Fibroblast of skin of abdomen (primary cell): ENCODE measurements around the gene ANO10.
"Not testable (repeated sequence)": the region's sequence is repeated elsewhere in the genome, so short reads cannot be mapped to it uniquely, and the experiment has no call there.

Experiments
- DNase-seq: peaks from one replicate; pipeline ENCODE4 v3.0.0-alpha.2; 2013

The ANO10 gene

DNA sequence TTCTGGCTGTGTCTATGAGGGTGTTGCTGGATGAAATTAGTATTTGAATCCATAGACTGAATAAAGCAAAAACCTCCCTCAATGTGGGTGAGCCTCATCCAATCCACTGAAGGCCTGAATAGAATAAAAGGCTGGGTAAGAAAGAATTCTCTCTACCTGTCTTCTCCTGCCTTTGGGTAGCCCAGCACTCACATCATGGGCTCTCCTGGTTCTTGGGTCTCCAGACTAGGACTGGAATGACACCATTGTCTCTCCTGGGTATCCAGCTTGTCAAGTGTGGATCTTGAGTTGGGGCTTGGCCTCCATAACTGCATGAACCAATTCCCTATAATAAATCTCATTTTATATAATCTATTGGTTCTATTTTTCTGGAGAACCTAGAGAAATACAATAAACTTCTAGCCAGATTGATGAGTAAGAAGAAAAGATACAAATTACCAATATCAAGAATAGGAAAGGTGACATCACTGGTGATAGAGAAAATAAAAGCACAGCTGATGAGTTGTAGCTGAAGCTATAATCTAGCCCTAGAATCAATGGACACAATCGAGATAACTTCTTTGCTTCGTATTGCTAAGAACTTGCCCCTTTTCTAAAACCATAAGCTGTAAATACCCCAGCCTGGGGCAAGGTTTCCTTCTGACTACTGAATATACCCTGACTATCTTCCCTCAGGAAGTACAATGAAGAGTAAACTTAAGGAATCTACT lies 106.4 kb downstream of the ANO10 start:
- no peak for DNase-seq

DNA sequence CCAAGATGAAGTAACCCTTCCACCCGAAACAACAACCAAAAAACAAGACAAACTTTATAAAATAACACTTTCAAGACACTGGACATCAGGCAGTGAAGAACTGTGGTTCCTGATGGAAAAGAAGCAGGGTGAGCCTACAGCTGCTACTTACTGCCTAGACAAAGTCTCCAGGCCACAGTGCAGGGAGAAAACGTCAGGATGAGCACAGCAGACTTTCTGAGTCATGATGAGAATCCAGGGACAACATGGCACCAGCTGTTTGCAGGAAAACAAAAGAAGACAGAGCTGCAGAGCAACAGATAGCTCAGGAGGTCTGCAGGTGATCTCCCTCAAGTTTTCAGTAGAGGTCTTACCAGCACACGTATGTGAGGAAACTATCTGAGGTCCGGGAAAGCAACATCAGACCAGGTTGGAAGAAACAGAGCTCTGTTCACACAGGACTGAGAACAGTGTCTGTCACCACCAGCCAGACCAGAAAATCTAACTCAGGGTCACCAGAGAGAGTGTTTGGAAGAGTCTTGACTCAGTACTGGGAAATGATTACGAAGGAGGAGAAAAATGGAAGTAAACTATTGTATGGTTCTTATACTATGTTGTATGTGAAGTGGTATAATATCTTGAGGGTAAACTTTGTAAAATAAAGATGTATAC lies 108.9 kb downstream of the ANO10 start:
- peak; percentile 20 for DNase-seq

- DNase-seq: no peak
These were observed 115.2 kb downstream of the ANO10 start for GRCh38 chr3:43506644-43507043.

- DNase-seq: peak; percentile 83
These were observed 116.5 kb downstream of the ANO10 start for GRCh38 chr3:43505351-43505750.

GRCh38 chr3:43503067-43503728 lies 118.6 kb downstream of the ANO10 start:
- DNase-seq: peak; percentile 30

- DNase-seq: no peak
These were observed 122.6 kb downstream of the ANO10 start for GRCh38 chr3:43499256-43499655.

- DNase-seq: peak; percentile 76
These were observed 123.9 kb downstream of the ANO10 start for GRCh38 chr3:43497905-43498365.

DNA sequence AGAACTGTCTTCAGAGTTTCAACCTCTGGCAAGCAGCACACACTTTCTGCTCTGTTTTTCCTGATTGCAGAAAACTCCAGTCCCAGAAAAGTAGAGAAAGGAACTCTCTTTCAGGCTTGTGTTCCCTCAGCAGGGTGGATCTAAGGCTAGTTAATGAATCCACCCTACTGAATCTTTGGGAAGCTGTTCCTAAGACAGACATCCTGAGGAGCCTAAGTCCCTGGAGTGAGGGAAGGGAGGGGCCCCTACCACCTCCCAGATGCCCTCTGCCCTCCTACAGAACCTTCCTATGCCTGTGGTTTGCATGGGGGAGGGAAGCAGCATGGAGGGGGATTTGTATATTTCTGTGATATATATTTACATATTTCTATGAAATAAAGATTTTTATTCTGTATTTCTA lies 124.4 kb downstream of the ANO10 start:
- DNase-seq: peak; percentile 20

DNA sequence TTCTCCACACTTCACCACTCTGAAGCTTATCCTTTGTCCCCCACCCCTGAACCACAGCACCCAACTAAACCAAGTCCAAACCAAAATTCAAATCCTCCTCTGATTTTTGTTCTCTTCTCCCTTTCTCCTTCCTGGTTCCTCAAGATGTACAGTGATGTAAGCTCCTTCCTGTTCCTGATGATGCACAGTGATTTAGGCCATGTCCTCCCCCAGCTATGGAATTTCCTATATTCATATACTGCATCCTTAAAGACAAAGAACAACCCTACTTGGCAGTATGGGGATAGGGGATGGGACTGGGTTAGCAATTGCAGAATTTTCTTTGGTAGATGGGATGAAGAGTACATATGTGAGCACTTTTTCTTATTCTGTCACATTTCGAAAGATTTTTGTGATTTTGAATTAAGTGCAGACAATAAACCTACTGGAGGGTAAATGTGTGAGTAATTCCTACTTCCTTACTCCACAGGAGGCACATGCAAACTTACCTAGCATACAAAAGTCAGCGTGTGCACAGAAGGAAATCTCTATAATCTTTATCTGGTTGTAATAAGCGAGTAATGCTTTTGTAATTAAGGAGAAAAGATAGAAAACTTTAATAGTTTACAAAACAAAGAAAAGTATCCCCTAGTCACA lies 125.0 kb downstream of the ANO10 start:
- peak; percentile 61 for DNase-seq

DNA sequence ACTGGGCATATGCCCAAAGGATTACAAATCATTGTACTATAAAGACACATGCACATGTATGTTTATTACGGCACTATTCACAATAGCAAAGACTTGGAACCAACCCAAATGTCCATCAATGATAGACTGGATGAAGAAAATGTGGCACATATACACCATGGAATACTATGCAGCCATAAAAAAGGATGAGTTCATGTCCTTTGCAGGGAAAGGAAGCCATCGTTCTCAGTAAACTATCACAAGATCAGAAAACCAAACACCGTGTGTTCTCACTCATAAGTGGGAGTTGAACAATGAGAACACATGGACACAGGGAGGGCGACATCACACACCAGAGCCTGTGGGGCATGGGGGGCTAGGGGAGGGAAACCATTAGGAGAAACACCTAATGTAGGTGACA lies 128.9 kb downstream of the ANO10 start:
- DNase-seq: not testable (repeated sequence)

DNA sequence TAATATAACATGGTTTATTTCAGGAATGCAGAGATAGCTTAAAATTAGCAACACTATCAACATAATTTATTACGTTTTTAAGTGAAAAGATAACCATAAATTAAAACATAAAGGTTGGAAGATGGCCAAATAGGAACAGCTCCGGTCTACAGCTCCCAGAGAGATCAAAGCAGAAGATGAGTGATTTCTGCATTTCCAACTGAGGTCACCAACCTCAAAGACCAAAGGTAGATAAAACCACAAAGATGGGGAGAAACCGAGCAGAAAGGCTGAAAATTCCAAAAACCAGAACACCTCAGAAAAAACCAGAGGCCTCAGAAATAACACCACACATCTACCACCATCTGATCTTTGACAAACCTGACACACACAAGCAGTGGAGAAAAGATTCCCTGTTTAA lies 130.0 kb downstream of the ANO10 start:
- not testable (repeated sequence) for DNase-seq

GRCh38 chr3:43490640-43491185 lies 131.1 kb downstream of the ANO10 start:
- DNase-seq: no peak

DNA sequence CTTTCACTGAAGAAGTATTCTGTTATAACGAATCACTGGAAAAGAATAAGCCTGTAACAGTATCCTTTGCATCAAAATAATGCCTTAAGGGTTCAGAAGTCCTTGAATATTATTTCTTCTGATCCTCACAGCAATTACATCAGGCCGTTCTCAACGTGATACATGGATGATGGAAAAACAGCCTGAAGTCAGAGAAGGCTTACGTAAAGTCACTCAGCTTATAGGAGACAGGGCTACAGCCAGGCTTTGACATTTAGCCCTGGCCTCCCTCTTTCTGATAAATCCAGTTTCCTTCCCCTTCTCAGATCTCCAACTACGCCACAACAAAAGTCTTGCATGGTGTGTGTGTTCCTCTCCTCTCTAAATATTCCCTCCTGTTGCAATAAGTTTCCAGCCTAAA lies 131.9 kb downstream of the ANO10 start:
- no peak for DNase-seq

DNA sequence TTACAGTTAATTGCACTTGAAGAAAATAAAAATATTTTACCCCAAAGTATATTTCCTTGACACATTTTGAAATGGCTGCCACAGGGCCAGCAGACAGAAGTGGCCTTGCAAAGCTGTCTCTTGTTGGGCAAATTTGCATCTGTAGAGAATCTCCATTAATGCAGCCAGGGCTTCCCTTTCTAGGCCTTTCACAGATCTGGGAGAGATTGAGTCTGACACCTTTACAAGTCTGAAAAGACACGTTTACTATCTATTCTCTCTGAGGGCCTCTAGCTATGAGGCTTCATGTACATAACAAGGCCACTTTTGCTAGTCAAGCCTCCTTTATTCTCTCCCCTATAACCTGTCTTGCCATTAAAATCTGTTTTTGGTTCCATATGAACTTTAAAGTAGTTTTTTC lies 135.9 kb downstream of the ANO10 start:
- DNase-seq: no peak

- no peak for DNase-seq
These were observed 136.8 kb downstream of the ANO10 start for GRCh38 chr3:43484926-43485488.

DNA sequence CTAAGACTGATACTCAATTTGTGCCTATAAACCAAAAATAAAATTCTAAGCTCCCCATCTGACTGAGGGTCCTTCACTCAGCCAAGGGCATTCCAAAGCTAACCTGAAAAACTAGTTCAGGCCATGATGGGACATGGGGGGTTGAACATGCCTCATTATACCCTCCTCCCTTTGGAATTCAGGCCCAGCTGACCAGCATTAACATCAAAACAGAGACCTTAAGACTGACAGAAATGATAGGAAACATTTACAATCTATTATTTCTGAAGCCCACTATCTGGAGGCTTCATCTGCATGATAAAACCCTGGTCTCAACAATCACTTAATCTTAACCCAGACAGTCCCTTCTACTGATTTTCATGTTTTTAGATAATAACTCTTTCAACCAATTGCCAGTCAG lies 140.4 kb downstream of the ANO10 start:
- DNase-seq: no peak

DNA sequence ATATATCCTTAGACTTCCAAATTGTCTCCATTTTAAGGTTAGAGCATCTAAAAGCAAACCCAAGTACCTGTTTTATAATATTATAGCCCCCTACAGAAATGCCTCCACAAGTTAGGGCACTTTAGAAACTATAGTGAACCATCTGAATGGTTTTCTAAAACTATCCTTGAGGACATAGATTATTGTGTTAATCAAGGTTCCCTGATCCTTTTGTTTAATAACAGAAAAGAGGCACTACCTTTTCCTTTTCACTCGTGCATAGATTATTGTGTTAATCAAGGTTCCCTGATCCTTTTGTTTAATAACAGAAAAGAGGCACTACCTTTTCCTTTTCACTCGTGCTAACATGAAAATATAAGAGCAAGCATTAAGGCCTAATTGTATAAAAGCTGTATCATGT lies 143.0 kb downstream of the ANO10 start:
- not testable (repeated sequence) for DNase-seq

DNA sequence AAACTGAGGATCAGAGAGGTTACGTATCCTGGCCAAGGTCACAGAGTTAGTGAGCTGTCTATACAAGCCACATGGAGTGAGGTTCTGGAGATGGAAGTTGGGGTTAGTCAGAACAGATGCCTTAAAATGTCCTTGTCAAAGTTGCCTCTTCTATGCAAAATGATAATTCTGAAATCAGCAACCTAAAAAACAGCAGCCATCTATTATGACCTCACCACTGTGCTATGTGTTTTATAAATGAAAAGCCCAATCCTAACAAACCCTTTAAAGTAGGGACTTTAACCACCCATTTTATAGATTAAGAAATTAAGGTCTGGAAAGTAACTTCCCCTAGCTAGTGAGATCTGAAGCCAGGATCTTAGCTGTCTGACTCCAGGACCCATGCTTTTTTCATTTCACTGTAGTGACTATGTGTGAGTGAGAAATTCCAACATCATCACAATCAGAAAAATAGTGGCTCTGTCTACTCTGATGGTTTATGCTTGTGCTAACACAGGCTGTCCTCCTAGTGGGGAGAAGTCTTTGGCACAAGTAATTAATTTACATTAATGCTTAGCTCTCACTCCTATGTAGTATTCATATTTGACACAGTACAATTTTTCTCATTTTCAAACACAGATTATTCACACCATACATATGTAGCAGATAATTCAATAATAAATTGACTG lies 143.6 kb downstream of the ANO10 start:
- no peak for DNase-seq

DNA sequence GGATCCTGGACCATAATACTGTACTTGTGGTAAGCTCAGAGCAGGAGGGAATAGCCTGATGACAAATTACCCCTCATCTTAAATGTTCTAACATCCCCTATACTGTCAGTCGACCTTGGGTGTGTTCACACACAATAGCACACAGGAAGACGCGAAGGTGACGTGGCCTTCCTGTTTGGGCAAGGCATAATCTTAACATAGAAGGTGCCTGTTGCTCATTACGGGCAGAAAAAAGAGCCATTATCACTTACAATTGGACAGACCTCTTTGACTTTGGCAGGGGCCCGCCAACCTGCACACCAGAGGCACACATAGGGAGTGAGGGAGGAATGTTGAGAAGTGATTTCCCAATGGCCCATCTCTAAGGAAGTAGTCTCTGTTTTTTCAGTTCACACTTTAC lies 144.2 kb downstream of the ANO10 start:
- DNase-seq: no peak

GRCh38 chr3:43473737-43474136 lies 148.1 kb downstream of the ANO10 start:
- DNase-seq: no peak

DNA sequence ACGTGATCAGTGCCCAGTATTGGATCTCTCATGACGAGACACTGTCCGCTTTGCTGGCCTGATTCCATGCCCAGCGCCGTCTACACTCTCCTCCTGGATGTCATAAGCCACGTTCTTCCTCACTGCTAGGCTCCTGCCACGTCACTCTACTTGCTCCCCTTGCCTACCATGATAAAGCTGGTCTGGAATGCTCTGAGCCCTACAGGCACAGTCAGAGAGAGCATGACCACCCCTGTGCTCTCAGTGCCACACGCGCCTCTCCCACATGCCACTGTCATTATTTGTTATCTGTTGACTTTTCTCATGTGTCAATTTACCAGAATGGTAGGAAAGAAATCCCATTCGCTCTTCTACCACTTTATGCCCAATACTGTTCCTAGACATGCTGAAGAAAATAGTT lies 148.6 kb downstream of the ANO10 start:
- DNase-seq: no peak

- no peak for DNase-seq
These were observed 153.7 kb downstream of the ANO10 start for GRCh38 chr3:43468133-43468532.
